Erythroblast (primary cell): ENCODE data around the gene SNX21.

Experiments used
- GATA1 ChIP-seq: IDR thresholded peaks from 2 replicates; pipeline ENCODE4 v1.6.1; 2011; ENCODE audit warnings: low read depth, mild to moderate bottlenecking, control low read depth, low read length, moderate library complexity
- POLR2A ChIP-seq: IDR thresholded peaks from 2 replicates; pipeline ENCODE4 v1.6.1; 2011; ENCODE audit warnings: mild to moderate bottlenecking, low read length

DNA sequence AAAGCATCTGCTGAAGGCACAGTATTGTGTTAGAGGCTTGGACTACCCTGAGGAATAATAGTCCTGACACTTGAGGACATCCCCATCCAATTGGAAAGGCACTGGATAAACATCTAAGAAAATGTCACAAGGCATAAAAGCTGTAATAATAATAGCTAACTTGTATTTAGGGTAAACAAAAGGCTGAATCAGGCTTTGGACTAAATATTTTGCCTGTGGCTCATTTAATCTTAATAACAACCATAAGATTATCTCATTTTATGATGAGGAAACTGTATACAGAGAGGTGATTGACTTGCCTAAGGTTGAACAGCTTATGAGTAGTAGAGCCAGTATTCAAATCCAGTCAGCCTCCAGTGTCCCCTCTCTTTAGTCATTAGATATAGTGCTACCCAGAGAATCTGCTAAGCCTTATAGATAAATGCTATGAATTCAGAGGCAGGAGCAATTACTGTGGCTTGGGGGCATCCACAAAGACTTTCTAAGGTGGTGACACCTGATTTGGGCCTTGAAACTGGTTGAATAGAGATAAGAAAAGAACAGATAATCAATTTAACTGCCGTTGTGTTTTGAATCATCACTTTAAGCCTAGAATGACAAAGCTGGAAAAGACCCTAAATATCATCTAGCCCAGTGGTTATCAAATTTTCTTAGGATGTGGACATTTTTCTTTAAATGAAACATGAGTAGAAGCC, 40.0 kb downstream of the SNX21 start:
- TF ChIP-seq POLR2A (no peak), GATA1 (no peak)
